HL-60 (cell line): ENCODE data around the gene IKBKG.
A peak's percentile ranks its signal among the peaks of the same experiment; 100 is the strongest.

Experiments used
- DNase-seq, 2 experiments: peaks; one replicate each; pipeline ENCODE4 v3.0.0-alpha.2; 2010 to 2020; ENCODE audit warnings: low read depth in 1 of 2, low spot score in 1 of 2
- H3K27ac ChIP-seq: fragments of 250-450 bp; sonication (Bioruptor Pico); replicated peaks from 2 replicates; pipeline ENCODE4 v1.5.1; 2020; ENCODE audit warnings: mild to moderate bottlenecking, moderate library complexity
- H3K27me3 ChIP-seq: fragments of 250-450 bp; sonication (Bioruptor Pico); 2 replicates; pipeline ENCODE4 v1.5.1; 2021; ENCODE audit warnings: mild to moderate bottlenecking, moderate library complexity; ENCODE audit not compliant: insufficient read depth, poor library complexity, severe bottlenecking
- H3K4me3 ChIP-seq: replicated peaks from 2 replicates; pipeline ENCODE4 v1.5.1; 2011; ENCODE audit warnings: mild to moderate bottlenecking, control low read depth, low read length; ENCODE audit not compliant: insufficient read depth
- GABPA ChIP-seq: IDR thresholded peaks from 2 replicates; pipeline ENCODE4 v1.6.1; 2012; ENCODE audit warnings: low read depth
- POLR2AphosphoS5 ChIP-seq: IDR thresholded peaks from 2 replicates; pipeline ENCODE4 v1.6.1; 2012; ENCODE audit warnings: low read depth
- SPI1 ChIP-seq: IDR thresholded peaks from 2 replicates; pipeline ENCODE4 v1.6.1; 2012; ENCODE audit warnings: low read depth, mild to moderate bottlenecking, borderline replicate concordance
- TF ChIP-seq, protein P1 (sequence below): IDR thresholded peaks from one replicate; pipeline ENCODE4 v1.5.1; 2011; ENCODE audit warnings: low read length, control low read depth, inconsistent platforms; ENCODE audit not compliant: insufficient read depth
- TF ChIP-seq, protein P2 (sequence below): IDR thresholded peaks from 2 replicates; pipeline ENCODE4 v1.6.1; 2012; ENCODE audit warnings: low read depth; ENCODE audit not compliant: insufficient replicate concordance

The IKBKG gene

DNA sequence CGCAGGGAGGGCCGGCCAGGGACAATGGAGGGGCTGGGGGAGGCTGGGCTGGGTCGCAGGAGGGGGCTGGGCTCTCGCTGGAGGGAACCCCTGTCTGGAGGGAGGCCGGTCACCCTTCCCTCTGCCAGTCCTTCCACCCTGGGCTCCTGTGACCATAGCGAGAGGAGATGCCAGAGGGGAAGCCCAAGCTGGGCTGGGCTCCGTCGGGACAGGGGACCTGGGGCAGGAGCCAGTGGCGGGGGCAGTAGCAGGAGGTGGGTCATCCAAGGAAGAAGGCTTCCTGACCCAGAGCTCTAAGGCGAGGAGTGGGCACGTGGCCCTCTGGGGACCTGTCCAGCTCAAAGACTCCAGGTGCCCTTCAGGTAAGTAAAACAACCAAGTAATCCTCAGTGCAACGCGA is 54.8 kb downstream of the IKBKG start:
- Histone ChIP-seq H3K4me3 (no peak overlapping the region), H3K27me3 (no peaks in the 10 kb centered on the region), H3K27ac (no peak overlapping the region)
- no peak for TF ChIP-seq SPI1
- TF ChIP-seq, protein P1, sequence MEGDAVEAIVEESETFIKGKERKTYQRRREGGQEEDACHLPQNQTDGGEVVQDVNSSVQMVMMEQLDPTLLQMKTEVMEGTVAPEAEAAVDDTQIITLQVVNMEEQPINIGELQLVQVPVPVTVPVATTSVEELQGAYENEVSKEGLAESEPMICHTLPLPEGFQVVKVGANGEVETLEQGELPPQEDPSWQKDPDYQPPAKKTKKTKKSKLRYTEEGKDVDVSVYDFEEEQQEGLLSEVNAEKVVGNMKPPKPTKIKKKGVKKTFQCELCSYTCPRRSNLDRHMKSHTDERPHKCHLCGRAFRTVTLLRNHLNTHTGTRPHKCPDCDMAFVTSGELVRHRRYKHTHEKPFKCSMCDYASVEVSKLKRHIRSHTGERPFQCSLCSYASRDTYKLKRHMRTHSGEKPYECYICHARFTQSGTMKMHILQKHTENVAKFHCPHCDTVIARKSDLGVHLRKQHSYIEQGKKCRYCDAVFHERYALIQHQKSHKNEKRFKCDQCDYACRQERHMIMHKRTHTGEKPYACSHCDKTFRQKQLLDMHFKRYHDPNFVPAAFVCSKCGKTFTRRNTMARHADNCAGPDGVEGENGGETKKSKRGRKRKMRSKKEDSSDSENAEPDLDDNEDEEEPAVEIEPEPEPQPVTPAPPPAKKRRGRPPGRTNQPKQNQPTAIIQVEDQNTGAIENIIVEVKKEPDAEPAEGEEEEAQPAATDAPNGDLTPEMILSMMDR = no peak
- TF ChIP-seq POLR2AphosphoS5 = no peak
- TF ChIP-seq, protein P2, sequence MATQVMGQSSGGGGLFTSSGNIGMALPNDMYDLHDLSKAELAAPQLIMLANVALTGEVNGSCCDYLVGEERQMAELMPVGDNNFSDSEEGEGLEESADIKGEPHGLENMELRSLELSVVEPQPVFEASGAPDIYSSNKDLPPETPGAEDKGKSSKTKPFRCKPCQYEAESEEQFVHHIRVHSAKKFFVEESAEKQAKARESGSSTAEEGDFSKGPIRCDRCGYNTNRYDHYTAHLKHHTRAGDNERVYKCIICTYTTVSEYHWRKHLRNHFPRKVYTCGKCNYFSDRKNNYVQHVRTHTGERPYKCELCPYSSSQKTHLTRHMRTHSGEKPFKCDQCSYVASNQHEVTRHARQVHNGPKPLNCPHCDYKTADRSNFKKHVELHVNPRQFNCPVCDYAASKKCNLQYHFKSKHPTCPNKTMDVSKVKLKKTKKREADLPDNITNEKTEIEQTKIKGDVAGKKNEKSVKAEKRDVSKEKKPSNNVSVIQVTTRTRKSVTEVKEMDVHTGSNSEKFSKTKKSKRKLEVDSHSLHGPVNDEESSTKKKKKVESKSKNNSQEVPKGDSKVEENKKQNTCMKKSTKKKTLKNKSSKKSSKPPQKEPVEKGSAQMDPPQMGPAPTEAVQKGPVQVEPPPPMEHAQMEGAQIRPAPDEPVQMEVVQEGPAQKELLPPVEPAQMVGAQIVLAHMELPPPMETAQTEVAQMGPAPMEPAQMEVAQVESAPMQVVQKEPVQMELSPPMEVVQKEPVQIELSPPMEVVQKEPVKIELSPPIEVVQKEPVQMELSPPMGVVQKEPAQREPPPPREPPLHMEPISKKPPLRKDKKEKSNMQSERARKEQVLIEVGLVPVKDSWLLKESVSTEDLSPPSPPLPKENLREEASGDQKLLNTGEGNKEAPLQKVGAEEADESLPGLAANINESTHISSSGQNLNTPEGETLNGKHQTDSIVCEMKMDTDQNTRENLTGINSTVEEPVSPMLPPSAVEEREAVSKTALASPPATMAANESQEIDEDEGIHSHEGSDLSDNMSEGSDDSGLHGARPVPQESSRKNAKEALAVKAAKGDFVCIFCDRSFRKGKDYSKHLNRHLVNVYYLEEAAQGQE = no peak
- no peak for TF ChIP-seq GABPA
- DNase-seq = no peak

DNA sequence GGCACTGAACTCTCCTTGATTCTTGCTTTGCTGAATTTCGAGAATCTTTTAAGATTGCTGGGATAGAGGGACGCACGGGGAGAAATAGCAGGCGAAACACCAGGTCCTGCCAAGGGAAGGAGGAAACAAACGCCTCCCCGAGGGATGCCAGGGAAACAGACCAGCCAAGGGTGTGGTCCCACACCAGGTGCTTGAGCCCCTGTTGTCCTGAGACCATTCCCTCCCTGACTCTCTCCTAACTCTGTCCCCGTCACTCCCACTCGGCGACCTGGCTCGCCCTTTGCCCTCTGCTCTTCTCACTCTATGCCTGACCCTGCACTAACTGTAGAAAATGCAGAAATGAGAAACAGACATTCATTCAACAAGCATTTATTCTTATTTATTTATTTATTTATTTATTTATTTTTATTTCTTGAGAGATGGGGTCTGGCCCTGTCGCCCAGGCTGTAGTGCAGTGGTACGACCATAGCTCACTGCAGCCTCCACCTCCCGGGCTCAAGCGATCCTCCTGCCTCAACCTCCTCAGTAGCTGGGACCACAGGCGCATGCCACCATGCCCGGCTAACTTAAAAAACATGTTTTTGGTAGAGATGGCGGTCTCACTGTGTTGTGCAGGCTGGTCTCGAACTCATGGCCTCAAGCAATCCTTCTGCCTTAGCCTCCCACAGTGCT is 55.5 kb downstream of the IKBKG start:
- Histone ChIP-seq H3K27me3 (no peaks in the 10 kb centered on the region), H3K27ac (no peak overlapping the region), H3K4me3 (no peak overlapping the region)
- no peak for TF ChIP-seq POLR2AphosphoS5
- TF ChIP-seq GABPA = no peak
- TF ChIP-seq, protein P1 = no peak
- TF ChIP-seq, protein P2 = no peak
- TF ChIP-seq SPI1 = no peak
- no peak for DNase-seq

DNA sequence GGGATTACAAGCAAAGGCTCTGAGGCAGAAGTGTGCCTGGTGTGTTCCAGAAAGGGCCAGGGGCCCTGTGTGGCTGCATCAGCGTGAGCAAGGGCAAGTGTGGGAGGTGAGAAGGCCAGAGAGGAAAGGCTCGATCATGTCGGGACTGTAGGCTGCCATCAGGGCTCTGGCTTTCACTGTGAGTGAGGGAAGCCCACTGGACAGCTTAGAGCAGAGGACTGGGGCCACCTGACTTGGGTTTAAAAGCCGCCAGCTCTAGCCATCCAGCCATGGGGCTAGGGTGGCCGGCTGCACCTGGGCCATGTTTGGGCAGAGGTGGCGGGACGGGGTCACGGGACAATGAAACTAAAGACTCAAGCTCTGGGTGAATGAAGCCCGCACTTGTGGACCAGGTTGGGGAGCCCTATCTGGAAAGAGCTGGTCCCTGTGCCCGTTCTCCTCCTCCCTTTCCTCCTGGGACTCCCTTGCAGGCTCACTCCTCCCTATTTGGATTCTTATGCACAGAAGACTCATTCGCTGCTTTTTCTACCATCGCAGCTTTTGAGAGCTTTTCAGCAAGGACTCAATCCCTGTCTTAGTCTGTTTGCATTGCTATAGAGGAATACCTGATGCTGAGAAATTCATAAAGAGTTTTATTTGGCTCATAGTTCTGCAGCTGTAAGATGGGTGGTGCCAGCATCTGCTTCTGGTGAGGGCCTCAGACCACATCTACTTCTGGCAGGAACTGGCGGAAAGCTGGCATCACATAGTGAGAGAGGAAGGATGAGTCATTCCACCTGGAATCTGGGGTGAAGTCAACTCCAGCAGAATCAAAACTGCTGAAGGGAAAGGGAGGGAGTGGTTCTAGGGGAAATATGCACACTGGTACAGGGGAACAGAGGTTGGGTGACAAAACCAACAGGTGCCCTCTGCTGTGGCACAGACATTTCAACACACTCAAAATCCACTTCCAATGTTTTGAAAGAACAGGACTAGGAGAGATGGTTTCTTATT is 56.3 kb downstream of the IKBKG start:
- H3K4me3 ChIP-seq = no peak overlapping the region
- no peaks in the 10 kb centered on the region for H3K27me3 ChIP-seq
- TF ChIP-seq, protein P2 = no peak
- TF ChIP-seq POLR2AphosphoS5 (no peak), SPI1 (no peak), GABPA (no peak)
- TF ChIP-seq, protein P1 = no peak
- H3K27ac ChIP-seq = no peak overlapping the region
- peak in 1 of 2 experiments; percentile 39 for DNase-seq
